HPDE6-E6E7 (cell line): ENCODE measurements around the gene HHAT.

Experiments used
- DNase-seq: peaks from one replicate; pipeline ENCODE4 v3.0.0; 2011; ENCODE audit warnings: missing footprints; ENCODE audit errors: extremely low spot score

Gene HHAT

GRCh38 chr1:210438928-210439841, 110.5 kb downstream of the HHAT start:
- DNase-seq = no peak

- no peak for DNase-seq
Observed at GRCh38 chr1:210440081-210440480, 111.4 kb downstream of the HHAT start.

GRCh38 chr1:210441028-210441427, 112.3 kb downstream of the HHAT start:
- DNase-seq = no peak

- DNase-seq = no peak
Observed at GRCh38 chr1:210445485-210445884, 116.8 kb downstream of the HHAT start.

- DNase-seq = no peak
Observed at GRCh38 chr1:210445931-210446330, 117.2 kb downstream of the HHAT start.

- no peak for DNase-seq
Observed at GRCh38 chr1:210446479-210446878, 117.8 kb downstream of the HHAT start.

- DNase-seq = no peak
Observed at GRCh38 chr1:210447456-210448057, 118.9 kb downstream of the HHAT start.

- DNase-seq = peak; percentile 26
Observed at GRCh38 chr1:210448297-210448892, 119.7 kb downstream of the HHAT start.

- DNase-seq = no peak
Observed at GRCh38 chr1:210455840-210456603, 127.3 kb downstream of the HHAT start.

GRCh38 chr1:210456731-210457255, 128.1 kb downstream of the HHAT start:
- DNase-seq = no peak

- no peak for DNase-seq
Observed at GRCh38 chr1:210457568-210457967, 128.9 kb downstream of the HHAT start.

- no peak for DNase-seq
Observed at GRCh38 chr1:210464519-210465039, 135.9 kb downstream of the HHAT start.

GRCh38 chr1:210465150-210465549, 136.4 kb downstream of the HHAT start:
- DNase-seq = no peak

- DNase-seq = no peak
Observed at GRCh38 chr1:210467440-210468043, 138.8 kb downstream of the HHAT start.

- no peak for DNase-seq
Observed at GRCh38 chr1:210469441-210469840, 140.7 kb downstream of the HHAT start.

GRCh38 chr1:210475321-210475720, 146.6 kb downstream of the HHAT start:
- DNase-seq = no peak

GRCh38 chr1:210475806-210476205, 147.1 kb downstream of the HHAT start:
- DNase-seq = no peak

- DNase-seq = no peak
Observed at GRCh38 chr1:210476730-210477129, 148.0 kb downstream of the HHAT start.

- DNase-seq = no peak
Observed at GRCh38 chr1:210477328-210477924, 148.7 kb downstream of the HHAT start.

- no peak for DNase-seq
Observed at GRCh38 chr1:210478820-210479219, 150.1 kb downstream of the HHAT start.

GRCh38 chr1:210482491-210482890, 153.8 kb downstream of the HHAT start:
- DNase-seq = no peak
